ENCODE results near the gene DBH.
"Not testable (repeated sequence)": the region's sequence is repeated elsewhere in the genome, so short reads cannot be mapped to it uniquely, and the experiment has no call there.

The DBH gene

DNA sequence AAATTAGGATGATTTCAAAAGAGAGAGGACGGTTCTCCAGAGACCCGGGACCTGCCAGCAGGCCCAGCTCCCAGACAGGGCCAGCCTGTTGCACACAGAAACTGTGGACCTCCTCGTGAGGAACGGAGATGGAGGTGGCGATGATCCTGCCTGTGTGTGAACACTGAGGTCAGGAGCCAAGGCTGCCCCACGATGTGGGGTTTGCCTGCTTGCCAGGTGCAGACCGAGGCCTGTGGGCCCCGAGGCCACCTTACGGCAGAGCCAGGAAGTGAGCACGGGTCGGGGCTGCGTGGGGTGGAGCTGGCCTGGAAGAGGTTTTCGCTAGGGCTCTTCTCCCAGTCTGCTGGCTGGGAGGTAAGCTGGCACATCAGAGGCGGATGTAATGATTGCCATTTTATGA lies 31.3 kb upstream of the DBH start:
- no peak for DNase-seq

DNA sequence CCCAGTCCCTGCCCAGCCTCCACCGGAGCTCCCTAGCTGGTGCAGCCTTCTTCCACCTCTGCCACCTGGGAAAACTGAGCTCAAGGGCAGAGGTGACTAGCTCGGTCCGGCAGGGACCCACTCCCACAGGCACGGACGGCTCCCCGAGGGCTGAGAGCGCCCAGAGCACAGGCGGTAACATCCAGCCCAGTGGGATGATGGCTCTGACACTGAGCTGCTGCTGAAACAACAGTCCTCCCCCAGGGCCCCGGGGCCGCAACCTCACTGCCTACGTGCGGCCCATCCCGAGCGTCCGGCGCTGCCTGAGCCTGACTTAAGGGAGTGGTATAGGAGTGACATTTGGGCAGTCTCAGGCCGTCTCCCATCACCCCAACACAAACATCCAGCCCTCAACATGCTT lies 30.7 kb upstream of the DBH start:
- no peak for DNase-seq

DNA sequence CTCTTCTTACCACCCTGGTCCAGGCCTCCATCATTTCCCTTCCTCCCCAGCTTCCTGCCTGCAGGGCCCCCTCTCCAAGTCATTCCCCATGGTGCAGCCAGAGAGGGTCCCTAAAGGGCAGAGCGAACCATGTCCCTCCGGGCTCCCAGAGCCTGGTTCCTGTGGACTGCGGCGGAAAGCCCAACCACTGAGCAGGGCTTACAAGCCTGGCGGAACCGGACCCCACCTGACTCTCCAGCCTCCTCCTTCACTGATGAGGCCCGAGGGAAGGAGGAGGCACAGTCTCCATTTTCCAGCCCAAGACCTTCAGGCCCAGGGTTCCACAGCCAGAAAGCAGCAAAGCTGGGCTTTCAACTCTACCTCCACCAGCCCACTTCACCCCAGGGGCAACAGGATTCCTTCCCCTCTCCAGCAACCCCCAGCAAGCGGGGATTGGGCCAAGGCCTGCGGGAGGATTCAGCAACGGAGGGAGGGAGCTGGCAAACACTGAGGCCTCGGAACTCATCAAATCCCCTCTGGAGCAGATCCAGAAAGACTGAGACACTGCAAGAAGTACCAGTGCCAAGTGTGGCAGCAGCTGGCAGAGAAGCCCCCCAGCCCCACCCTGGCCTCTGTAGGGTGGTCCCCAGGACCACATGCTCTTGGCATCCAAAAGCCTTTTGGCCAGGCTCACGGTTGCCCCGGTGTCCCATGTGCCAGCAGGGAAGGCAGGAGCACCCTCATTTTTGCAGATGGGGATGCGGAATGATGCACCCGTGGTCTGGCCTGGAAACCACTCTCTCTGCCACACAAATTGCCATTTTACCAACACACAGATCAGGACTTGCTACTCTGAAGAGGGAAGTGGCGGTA lies 30.1 kb upstream of the DBH start:
- DNase-seq, result no peak

DNA sequence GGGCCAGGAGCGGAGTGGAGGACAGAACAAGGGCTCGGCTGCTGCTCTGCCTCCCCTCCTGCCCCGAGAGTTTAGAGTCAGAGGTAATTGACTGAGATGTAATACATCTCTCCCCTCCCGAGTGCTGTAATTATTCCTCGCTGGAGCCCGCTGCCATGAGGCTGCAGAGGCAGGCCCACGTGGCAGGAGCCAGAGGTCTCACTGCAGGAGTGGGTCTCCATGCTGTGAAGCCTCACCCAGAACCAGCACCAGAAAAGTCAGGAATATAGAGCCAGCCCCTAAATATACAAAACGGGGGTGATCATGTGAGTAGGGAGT lies 29.5 kb upstream of the DBH start:
- DNase-seq, result peak in 2 of 3 experiments; percentile 47 to 70

DNA sequence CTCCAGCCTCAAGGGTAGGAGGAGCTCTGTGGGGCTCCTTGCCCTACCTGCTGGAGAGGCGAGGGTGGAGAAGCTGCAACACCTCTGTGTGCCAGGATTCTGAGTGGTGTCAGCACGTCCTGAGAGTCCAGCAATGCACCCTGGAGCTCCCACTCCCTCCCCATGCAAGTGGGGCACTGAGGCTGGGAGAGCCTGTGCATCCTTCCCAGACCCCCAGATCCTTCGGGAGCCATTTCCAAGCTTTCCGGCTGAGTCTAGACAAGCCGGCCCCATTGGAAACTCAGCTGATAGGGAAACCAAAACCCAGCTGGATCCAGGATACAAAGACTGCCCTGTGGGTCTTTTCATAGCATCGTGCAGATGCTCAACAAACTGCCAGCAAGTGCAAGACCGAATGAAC lies 28.8 kb upstream of the DBH start:
- DNase-seq, result no peak

DNA sequence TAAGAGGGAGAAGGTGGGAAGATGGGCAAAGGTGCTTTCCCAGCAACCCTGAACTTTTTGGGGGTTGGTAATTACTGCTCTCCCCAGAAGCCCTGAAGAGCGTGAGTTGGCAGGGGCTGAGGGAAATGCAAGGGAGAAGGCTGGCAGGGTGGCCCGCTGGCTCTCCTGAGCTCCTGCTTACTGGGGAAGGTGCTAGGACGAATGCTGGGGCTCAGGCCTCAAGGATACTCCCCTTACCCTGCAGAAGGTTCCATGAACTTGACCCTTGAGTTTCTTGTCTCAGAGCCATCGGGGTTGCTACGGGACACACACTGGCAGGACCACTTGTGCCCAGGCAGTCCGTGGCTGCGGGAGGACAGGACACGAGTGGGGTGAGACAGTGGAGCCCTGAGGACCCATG lies 28.2 kb upstream of the DBH start:
- DNase-seq, result no peak

DNA sequence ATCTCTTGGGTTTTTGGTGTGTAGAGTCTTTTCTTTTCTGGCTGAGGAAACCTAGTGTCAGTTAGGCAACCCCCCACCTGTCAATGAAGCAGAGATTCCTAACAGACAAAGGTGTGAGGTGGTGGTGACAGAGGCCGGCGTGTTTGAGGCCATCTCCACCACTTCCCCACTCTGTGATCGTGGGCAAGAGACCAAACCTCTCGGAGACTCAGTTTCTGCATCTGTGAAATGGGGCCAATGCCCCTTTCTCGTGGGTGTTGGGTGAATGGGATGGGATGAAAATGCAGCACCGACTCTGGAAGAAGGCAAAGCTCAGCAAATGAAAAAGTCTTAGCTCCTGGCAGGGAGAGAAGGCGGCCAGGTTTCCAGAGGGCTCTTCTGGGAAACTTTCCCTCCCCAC lies 27.8 kb upstream of the DBH start:
- DNase-seq, result no peak

DNA sequence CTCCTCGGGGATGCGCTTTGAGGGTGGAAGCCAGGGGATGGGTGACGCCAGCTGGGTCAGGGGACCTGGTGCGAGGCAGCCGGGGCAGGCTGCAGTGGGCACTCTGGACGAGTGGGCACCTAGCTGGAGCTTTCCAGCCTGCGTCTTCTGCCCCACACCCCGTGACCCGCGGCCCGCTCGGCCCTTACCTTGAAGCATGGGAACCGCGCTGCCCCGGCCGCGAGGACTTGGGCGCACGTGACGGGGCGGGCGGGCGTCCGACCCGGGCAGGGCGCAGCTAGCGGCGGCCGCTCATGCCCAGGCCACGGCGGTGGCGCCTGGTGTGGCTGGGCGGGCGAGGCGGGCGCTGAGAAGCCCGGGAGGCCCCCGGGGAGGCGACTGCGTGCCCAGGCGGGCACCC lies 27.3 kb upstream of the DBH start:
- no peak for DNase-seq

DNA sequence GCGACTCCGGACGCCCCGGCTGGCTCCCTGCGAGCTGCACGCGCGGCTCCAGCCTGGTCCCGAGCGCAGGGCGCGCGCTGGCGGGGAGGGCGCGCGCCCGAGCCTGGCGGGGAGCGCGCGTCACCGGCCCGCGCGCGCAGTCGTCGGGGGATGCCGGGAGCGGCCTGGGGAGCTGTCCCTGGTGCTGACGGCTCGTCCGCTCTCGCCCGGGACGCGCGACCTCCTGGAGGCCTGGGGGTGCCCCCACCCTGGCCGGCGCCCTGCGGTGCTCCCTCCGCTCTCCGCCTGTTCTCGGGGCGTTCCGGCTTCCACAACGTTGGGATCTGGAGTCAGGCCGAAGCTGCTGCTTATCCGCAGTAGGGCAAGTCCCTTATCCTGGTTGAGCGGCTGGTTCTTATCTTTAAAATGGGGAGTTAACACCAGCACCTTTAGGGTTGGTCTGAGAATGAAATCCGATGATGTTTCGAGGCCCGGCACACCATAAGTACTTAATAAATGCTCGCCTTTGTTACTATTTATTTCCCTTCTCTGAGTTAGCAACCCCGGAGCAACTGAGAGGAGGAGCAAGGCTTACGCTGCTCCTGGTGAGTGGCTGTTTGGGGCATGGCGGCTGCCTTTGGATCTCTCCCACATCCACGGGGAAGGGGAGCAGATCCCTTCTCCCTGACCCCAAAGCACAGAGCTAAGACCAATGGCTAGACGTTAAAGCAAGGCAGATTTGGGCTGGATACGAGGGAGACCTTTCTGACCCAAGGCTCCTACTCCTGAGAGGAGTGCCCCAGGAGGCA lies 26.7 kb upstream of the DBH start, which contains the start of gene FAM163B:
FAM163B (minus strand) TSS at position 79 of the 788 bp plus-strand sequence. CDS start 29,166 bp downstream, outside the sequence.
- peak; percentile 32 to 66 (median 53) for DNase-seq

DNA sequence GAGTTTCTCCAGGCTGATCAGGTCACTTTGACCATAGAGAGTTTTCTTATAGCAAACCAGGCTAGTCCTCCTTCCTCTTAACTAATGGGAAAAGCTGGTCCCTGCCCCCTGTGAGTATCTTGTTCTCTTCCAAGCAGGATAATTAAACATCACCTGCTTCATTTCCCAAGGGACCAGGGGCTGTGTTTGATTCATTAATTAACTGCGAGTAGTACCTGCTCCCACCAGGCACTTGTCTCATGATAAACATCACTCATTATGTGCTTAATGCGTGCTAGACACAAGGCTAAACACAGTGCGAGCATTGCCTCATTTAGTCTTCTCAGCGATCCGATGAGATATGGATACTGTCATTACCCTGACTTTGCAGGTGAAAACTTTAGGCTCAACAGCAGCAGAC lies 25.3 kb upstream of the DBH start:
- peak; percentile 51 to 99 (median 87) for DNase-seq

DNA sequence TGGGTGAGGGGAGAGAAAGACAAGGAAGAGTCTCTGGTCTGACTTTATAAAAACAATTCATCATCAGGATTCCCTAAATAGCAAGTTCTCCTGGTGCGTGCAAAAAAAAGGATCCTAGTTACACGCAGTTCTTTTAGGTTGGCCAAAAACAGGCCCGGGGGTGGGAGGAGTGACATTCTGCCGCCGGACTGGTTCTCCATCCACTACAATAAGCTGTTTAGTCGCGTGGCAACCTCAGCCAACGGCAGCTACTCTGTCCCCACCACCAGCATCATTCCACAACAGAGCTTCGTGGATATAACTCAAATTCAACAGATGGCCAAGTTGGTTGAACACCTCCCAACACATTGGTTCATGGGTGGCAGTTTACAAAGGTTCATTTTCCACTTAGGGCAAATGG lies 24.1 kb upstream of the DBH start:
- no peak for DNase-seq

DNA sequence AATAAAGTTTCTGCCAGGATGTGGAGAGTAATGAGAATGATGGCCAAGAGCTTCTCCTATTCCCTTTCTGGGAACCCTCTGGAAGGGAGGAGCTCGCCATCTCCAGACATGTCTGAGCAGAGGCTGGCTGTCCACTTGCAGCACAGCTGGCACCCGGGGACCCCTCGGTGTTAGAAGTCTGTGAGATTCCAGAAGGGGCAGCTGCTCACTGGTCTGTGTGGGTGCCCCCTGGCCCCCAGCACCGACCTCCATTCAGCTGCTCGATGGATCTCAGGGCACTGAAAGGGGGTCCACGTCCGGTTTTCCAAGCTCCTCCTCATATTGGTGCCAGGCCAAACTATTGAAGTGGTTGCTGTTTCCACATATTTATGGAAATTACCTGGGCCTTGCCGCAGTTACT lies 23.3 kb upstream of the DBH start:
- no peak for DNase-seq

DNA sequence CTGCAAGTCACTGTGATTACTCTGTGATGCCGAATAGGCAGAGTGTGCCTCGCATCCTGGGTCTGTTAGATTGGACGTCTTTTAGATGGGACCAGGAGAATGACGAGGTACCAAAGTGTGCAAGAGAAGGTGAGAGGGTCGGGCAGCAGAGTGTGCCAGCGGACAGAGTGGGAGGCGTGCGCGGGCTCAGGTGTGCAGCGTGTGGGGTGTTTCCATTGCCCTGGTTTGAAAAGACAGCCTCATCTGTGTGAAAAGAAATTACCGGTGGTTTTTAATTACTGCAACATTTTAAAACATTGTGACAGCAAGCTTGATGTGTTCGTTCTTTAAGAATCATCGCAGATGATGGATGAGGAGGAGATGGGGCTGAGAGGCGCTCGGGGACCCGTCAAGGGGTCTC lies 22.7 kb upstream of the DBH start:
- no peak for DNase-seq

DNA sequence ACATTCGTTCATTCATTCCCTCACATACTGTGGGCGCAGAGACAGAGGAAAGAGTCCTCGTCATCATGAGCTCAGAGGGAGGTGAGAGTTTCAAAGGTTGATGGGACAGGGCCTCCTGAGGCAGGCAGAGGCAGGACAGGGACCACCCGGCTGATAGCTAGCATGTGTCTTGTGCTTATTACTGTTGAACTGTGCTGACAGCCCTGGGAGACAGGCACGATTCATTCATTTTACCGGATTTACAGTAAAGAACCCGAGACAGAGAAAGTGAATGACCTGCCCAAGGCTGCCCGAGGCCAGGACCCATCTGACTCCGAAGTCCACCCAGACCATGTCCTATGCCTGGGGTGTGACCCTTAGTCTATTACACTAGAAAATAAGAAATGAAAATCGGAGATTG lies 22.1 kb upstream of the DBH start:
- no peak for DNase-seq

DNA sequence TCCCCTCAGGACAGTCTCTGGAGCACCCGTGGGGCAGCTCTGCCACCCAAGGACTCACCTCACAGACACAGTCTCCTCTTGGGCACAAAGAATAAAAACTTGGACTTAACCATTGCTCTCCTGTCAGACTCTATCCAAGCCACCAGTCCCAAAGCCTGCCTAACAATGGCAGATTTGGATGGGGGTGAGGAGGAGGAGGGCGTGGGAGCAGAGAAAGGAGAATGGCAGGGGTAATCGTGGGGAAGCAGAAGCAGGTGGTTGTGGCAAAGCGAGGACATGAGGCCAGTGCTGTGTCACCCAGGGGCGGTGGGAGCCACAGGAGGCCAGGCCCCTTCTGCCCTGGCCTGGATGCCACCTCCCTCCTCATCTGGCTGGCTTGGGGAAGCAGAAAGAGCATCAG lies 21.5 kb upstream of the DBH start:
- DNase-seq, result no peak

DNA sequence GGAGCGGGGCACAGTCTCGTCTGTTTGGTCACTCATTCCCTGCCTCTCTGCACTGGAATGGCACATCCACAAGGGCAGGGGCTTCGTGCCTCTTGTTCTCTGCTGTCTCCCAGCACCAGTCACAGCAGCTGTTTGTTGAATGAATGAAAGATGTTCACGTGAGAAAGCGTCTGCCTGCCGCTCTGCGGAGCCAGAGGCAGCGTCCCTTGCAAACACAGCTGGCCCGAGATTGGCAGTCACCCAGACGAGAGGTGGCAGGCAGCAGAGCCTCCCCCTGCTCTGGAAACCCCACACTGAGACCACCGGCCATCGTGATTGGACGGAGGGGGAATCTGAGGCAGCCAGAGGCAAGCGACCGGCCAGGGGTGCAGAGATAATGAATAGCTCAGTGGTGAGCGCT lies 21.0 kb upstream of the DBH start:
- DNase-seq, result no peak

DNA sequence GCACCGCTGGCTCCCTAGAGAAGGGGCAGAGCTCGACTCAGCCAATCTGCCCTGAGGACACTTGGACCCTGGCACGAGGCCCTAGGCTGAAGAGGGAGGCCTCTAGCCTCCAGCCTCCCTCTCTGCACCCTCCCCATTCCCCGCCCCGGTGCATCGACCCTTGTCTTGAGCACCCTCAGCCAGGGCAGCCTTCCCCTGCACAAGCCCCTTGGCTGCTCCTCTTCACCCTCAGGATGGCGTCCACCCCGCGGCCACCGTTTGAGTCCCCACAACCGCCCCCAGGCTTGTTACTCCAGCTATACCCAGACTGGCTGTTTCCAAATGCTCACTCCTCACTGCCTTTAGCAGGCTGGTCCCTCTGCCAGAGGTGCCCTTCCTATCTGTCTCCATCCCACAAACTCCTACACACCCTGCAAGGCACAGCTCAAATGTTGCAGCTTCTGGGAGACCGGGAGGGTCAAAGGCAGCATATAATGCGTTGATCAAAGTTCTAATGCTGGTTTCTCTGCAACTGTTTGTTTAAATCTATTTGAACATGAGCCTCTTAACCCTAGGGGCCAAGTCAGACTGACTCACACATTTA lies 20.5 kb upstream of the DBH start:
- DNase-seq, result no peak

DNA sequence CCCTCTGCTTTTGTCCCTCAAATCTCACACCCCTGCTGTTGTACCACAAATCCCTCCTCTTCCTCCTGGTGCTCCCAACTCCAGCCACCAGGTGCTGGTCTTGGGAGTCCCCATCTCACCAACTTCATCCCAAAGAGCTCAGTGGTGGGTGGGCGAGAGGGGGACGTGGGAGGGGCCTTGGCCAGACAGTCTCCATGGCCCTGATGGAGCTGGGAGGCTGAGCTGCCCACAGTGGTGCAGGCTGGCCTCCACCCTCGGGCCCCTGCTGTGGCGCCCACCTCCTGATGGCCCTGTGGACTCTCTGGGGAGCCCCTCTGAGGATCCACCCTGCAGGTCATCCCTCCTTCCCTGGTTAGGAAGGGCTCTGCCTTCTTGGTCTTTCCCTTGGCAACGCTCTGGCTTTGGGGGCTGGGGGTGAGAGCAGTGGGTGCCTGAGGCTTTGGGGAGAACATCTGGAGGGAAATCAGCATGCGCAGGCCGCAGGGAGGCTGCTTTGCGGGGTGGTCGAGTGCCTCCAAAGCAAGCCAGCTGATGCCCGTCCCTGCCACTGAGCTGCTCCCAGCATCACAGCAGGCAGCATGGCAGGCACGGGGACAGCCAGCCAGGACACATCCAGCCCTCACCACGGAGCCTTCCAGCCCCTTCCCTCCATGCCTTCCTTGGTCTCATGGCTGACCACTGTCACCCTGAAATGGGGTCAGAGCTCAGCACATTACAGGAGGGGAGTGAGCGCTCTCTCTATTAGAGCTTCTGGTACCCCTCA lies 19.3 kb upstream of the DBH start:
- no peak for DNase-seq

DNA sequence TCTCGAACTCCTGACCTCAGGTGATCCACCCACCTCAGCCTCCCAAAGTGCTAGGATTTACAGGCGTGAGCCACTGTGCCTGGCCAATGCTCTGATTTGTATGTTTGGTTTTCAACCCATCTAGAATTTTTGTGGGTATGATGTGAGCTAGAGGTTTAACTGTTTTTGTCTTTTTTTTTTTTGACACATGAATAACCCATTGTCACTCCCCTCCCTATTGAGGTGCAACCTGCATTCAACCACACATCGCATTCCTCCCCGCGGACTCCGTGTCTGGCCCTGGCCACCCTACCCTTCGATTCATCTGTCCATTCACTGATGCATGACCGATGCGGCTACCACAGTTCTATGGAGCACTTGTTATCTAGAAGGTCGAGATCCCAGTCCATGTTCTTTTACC lies 17.4 kb upstream of the DBH start:
- no peak for DNase-seq

DNA sequence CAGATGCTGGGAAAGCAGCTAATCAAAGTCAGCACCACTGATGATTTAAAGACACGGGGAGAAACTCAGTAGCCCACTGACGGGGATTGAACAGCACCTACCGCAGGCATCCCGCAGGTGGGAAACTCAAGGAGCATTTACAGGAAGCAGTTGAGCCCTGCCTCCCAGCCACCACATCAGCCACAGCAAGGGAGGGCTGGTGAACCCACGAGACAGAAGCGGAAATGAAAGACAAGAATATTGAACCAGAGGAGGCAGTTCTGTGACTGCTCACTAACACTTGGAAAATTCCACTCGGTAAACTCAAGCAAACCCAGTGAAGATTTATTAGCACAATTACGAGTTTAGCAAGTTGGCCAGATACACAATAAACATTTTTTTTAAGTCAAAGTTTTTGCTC lies 16.4 kb upstream of the DBH start:
- peak in 1 of 3 experiments; percentile 13 for DNase-seq

DNA sequence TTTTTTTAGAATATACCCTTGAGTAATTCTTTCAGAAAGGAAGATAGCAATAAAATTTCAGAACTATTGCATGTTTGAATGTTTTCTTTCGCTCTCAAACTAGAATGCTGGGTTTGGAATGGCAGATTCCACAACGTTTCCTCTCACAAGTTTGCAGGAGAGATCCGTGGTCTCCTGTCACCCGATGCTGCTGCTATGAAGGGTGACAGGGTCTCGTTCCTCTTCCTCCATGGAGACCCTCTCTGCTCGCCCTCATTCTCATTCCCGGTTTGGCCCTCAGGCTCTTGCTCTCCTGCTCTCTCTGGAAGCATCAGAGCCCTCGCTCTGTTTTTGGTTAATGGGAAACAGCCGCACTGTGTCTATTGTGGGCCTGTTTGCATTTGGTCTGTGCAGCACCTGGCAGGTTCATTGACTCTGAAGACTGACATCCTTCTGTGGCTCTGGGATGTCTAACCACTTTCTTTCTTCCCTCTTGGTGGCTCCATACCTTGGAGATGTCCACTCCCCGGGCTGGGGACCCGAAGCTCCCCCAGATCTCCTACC lies 14.4 kb upstream of the DBH start:
- peak in 2 of 3 experiments; percentile 17 to 50 for DNase-seq

DNA sequence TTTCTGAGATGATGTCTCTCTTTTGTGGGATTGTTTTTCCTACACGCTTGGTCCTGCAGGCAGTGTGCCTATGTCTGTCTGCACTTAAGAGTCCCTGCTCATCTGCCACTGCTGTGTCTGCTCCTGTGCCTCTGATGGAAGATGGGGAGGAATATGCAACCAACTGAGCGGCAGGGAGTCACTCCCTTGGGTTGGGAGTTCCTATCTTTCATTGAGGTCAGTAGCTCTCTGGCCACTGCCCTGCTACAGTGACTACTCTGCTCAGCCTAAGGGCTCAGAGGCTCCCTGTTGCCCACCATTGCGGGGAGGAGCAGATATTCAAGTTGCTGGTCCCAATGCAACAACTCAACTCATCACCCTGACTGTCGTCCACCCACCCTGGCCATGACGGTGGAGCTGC lies 13.6 kb upstream of the DBH start:
- no peak for DNase-seq

DNA sequence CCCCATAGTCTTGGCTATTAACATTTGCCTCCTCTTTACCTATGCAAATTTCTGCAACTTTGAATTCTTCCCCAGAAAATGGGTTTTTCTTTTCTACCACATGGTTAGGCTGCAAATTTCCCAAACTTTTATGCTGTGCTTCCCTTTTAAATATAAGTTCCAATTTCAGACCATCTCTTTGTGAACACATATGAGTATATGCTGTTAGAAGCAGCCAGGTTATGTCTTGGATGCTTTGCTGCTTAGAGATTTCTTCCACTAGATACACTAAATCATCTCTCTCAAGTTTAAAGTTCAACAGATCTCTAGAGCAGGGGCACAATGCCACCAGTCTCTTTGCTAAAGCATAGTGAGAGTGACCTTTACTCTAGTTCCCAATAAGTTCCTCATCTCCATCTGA lies 10.2 kb upstream of the DBH start:
- DNase-seq, result not testable (repeated sequence)
